ENCODE measurements around the gene GAS5.
"Not testable (repeated sequence)": the region's sequence is repeated elsewhere in the genome, so short reads cannot be mapped to it uniquely, and the experiment has no call there.

GAS5 gene

GRCh38 chr1:173869021-173869359 is 1.2 kb upstream of the GAS5 start:
- no peak for DNase-seq (ENCODE audit: low spot score)

- DNase-seq (ENCODE audit: low spot score), result peak; percentile 48
These were observed 654 bp upstream of the GAS5 start, which contains the start of gene ZBTB37 for GRCh38 chr1:173868266-173869020. ZBTB37 (plus strand) TSS chr1:173868380; CDS start chr1:173870226, 1,846 bp downstream.

- DNase-seq (ENCODE audit: low spot score), result no peak
These were observed 542 bp downstream of the GAS5 start for GRCh38 chr1:173867141-173867752.

- DNase-seq (ENCODE audit: low spot score), result no peak
These were observed 1.2 kb downstream of the GAS5 start for GRCh38 chr1:173866413-173867115.

- no peak for DNase-seq (ENCODE audit: low spot score)
These were observed 2.2 kb downstream of the GAS5 start for GRCh38 chr1:173865468-173866164.

GRCh38 chr1:173864179-173864867 is 3.5 kb downstream of the GAS5 start:
- DNase-seq (ENCODE audit: low spot score), result no peak

- no peak for DNase-seq (ENCODE audit: low spot score)
These were observed 4.3 kb downstream of the GAS5 start for GRCh38 chr1:173863224-173864161.

- no peak for DNase-seq (ENCODE audit: low spot score)
These were observed 5.0 kb downstream of the GAS5 start for GRCh38 chr1:173862769-173863223.

- DNase-seq (ENCODE audit: low spot score), result not testable (repeated sequence)
These were observed 5.5 kb downstream of the GAS5 start for GRCh38 chr1:173862146-173862768.

- no peak for DNase-seq (ENCODE audit: low spot score)
These were observed 6.1 kb downstream of the GAS5 start for GRCh38 chr1:173861731-173862145.

GRCh38 chr1:173860065-173860464 is 7.7 kb downstream of the GAS5 start:
- DNase-seq (ENCODE audit: low spot score), result no peak

GRCh38 chr1:173859547-173859946 is 8.2 kb downstream of the GAS5 start:
- DNase-seq (ENCODE audit: low spot score), result not testable (repeated sequence)

GRCh38 chr1:173857363-173857917 is 10.3 kb downstream of the GAS5 start:
- no peak for DNase-seq (ENCODE audit: low spot score)

GRCh38 chr1:173856903-173857302 is 10.9 kb downstream of the GAS5 start:
- DNase-seq (ENCODE audit: low spot score), result no peak

GRCh38 chr1:173856014-173856413 is 11.8 kb downstream of the GAS5 start:
- DNase-seq (ENCODE audit: low spot score), result no peak

GRCh38 chr1:173853074-173853473 is 14.7 kb downstream of the GAS5 start:
- DNase-seq (ENCODE audit: low spot score), result no peak

GRCh38 chr1:173852105-173852504 is 15.7 kb downstream of the GAS5 start:
- no peak for DNase-seq (ENCODE audit: low spot score)

GRCh38 chr1:173832748-173833147 is 35.0 kb downstream of the GAS5 start:
- no peak for DNase-seq (ENCODE audit: low spot score)

GRCh38 chr1:173827611-173828010 is 40.2 kb downstream of the GAS5 start:
- no peak for DNase-seq (ENCODE audit: low spot score)
